Measurements from ENCODE around the gene LRCH4.

LRCH4 gene

DNA sequence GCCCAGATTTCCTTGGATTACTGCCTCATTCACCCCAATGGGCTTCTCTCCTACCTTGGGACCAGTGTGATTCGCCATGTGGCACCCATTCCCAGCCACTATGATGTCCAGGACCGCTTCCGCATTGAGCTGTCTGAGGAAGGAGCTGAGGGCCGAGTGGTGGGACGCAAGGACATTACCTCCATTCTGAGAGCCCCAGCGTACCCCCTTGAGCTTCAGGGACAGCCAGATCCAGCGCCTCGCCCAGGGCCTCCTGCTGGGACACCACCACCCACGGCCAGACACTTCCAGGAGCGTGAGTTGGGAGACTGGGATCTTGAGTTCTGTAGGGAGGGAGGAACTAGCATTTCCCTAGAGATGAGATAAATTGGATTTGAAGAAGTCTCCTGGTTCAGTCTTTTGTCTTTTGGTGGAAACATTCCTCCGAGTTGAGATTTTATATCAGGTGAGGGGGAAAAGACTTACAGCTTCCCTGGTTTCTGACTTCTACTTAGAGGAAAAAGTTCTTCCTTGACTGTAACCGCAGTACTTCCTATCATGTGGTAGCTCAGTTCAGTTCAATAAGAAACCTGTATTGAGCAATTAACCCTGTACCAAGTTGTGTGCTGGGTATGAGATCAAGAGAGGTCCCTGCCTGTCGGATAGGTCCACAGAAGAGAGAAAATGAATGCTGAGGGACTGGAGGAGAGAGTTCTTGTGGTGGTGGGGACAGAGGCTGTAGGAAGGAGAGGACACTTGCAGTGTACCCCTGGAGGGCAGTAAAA lies 27.7 kb upstream of the LRCH4 start:
- peaks cover 24% of the 10 kb centered on the region for H3K4me1 ChIP-seq (ENCODE audit: insufficient read depth, low read length)
- peak overlapping the region; percentile 89 for H3K9ac ChIP-seq (ENCODE audit: low read depth, low read length)
- H4K20me1 ChIP-seq (ENCODE audit: insufficient read depth, low read length) = no peaks in the 10 kb centered on the region
- no peak overlapping the region for H2AFZ ChIP-seq (ENCODE audit: low read depth, low read length)
- H3K79me2 ChIP-seq (ENCODE audit: insufficient read depth, low read length) = peaks cover 5% of the 10 kb centered on the region; the same call in 1 of the 2 replicates
- no peaks in the 10 kb centered on the region for H3K36me3 ChIP-seq (ENCODE audit: insufficient read depth, low read length)
- no peaks in the 10 kb centered on the region for H3K27me3 ChIP-seq (ENCODE audit: insufficient read depth, low read length, poor library complexity)
- H3K9me3 ChIP-seq (ENCODE audit: insufficient read depth, low read length, severe bottlenecking) = no peaks in the 10 kb centered on the region
- ATAC-seq (ENCODE audit: insufficient read depth, low read depth) (no peak), DNase-seq (no peak)
- TF ChIP-seq EZH2 (IDR thresholded peaks at IDR 0.05; ENCODE audit: borderline replicate concordance, low read depth, low read length, severe bottlenecking) (no peak), CTCF (IDR thresholded peaks at IDR 0.05; ENCODE audit: borderline replicate concordance, extremely low read depth, low read length, poor library complexity, severe bottlenecking) (no peak)
- peak overlapping the region in 1 of 2 experiments; percentile 56; a peak in 2 of 4 replicates for H3K4me3 ChIP-seq (ENCODE audit: low read depth in 1 of 2, low read length in 2 of 2)
- peak overlapping the region; percentile 98 for H3K4me2 ChIP-seq (ENCODE audit: insufficient read depth, low read length)
- H3K27ac ChIP-seq (ENCODE audit: low read length) = no peak overlapping the region

GRCh38 chr7:100612730-100613390 lies 26.9 kb upstream of the LRCH4 start:
- Histone ChIP-seq H4K20me1 (ENCODE audit: insufficient read depth, low read length) (no peaks in the 10 kb centered on the region), H3K9ac (ENCODE audit: low read depth, low read length) (peak overlapping the region; percentile 89), H3K9me3 (ENCODE audit: insufficient read depth, low read length, severe bottlenecking) (no peaks in the 10 kb centered on the region), H3K4me2 (ENCODE audit: insufficient read depth, low read length) (peak overlapping the region; percentile 98), H3K4me1 (ENCODE audit: insufficient read depth, low read length) (peaks cover 24% of the 10 kb centered on the region), H2AFZ (ENCODE audit: low read depth, low read length) (peak overlapping the region; percentile 80), H3K27ac (ENCODE audit: low read length) (peak overlapping the region; percentile 89), H3K27me3 (ENCODE audit: insufficient read depth, low read length, poor library complexity) (no peaks in the 10 kb centered on the region), H3K36me3 (ENCODE audit: insufficient read depth, low read length) (no peaks in the 10 kb centered on the region), H3K79me2 (ENCODE audit: insufficient read depth, low read length) (peaks cover 5% of the 10 kb centered on the region; the same call in 1 of the 2 replicates), H3K4me3 (ENCODE audit: low read depth in 1 of 2, low read length in 2 of 2) (peak overlapping the region; percentile 56 to 58)
- TF ChIP-seq CTCF (IDR thresholded peaks at IDR 0.05; ENCODE audit: borderline replicate concordance, extremely low read depth, low read length, poor library complexity, severe bottlenecking) (peak; percentile 47), EZH2 (IDR thresholded peaks at IDR 0.05; ENCODE audit: borderline replicate concordance, low read depth, low read length, severe bottlenecking) (no peak)
- ATAC-seq (ENCODE audit: insufficient read depth, low read depth) (no peak), DNase-seq (peak; percentile 32)

DNA sequence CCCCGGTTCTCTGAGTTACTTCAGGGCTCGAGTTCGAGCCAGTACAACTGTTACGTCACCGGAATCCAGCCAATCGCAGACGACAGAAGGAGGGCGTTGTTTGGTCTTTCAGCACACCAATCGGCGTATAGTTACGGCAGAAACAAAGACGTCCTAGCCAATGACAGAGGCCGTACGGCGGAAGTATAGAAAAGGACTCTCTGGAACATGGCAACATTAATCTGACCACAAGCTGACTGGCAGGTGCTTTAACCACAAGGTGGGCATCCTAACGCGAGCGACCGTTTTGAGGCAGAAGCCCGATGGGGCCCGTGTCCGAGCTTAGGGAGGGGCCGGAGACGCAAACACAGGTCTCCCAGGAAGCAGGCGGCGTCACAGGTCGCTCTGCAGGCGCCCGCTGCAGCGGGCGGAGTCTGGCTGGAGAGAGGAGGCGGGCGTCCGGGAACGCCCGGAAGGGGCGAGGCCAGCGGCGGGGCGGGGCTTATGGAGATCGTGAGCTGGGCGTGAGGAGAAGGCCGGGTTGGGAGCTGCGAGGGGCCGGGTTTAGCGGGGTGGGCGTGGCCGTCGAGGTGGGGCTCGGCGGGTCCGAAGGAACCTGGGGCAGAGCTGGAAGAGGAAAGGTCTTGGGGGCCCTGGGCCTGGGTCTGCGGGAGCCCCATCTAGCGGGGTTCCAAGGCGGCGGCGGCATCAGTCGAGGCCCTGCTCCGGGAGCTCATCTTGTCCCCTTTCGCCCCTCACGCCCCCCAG lies 26.2 kb upstream of the LRCH4 start, which contains the start of gene MOSPD3:
MOSPD3 (plus strand) TSS at position 558 of the 747 bp plus-strand sequence. CDS start 252 bp downstream, outside the sequence.
- H3K4me2 ChIP-seq (ENCODE audit: insufficient read depth, low read length) = peak within 1 kb of the TSS; percentile 98
- H3K4me1 ChIP-seq (ENCODE audit: insufficient read depth, low read length) = peaks cover 24% of the 10 kb centered on the region
- H2AFZ ChIP-seq (ENCODE audit: low read depth, low read length) = peak within 1 kb of the TSS; percentile 80
- H3K27ac ChIP-seq (ENCODE audit: low read length) = peak within 1 kb of the TSS; percentile 89
- DNase-seq (peak; percentile 99), ATAC-seq (ENCODE audit: insufficient read depth, low read depth) (peak; percentile 92)
- H3K27me3 ChIP-seq (ENCODE audit: insufficient read depth, low read length, poor library complexity) = no peaks in the 10 kb centered on the region
- no peaks in the 10 kb centered on the region for H3K9me3 ChIP-seq (ENCODE audit: insufficient read depth, low read length, severe bottlenecking)
- H3K4me3 ChIP-seq (ENCODE audit: low read depth in 1 of 2, low read length in 2 of 2) = peak within 1 kb of the TSS; percentile 56 to 58
- peaks cover 5% of the 10 kb centered on the region; the same call in 1 of the 2 replicates for H3K36me3 ChIP-seq (ENCODE audit: insufficient read depth, low read length)
- H4K20me1 ChIP-seq (ENCODE audit: insufficient read depth, low read length) = no peaks in the 10 kb centered on the region; the same call in 1 of the 2 replicates
- H3K9ac ChIP-seq (ENCODE audit: low read depth, low read length) = peak within 1 kb of the TSS; percentile 89
- TF ChIP-seq CTCF (IDR thresholded peaks at IDR 0.05; ENCODE audit: borderline replicate concordance, extremely low read depth, low read length, poor library complexity, severe bottlenecking) = no peak
- no peak for TF ChIP-seq EZH2 (IDR thresholded peaks at IDR 0.05; ENCODE audit: borderline replicate concordance, low read depth, low read length, severe bottlenecking)
- H3K79me2 ChIP-seq (ENCODE audit: insufficient read depth, low read length) = peaks cover 5% of the 10 kb centered on the region; the same call in 1 of the 2 replicates
